ENCODE measurements around the gene EIF5A. TPM values are rescaled to one million over a fixed set of nuclear protein-coding genes. Genes with fewer than 3 reads are reported as not detected.
"Not testable (repeated sequence)": the region's sequence is repeated elsewhere in the genome, so short reads cannot be mapped to it uniquely, and the experiment has no call there.

Gene EIF5A
- polyA plus RNA-seq, 12 donors: 199 to 437 (median 272) TPM

GRCh38 chr17:7327501-7327900 is 20.1 kb downstream of the EIF5A start:
- no peak for DNase-seq

DNA sequence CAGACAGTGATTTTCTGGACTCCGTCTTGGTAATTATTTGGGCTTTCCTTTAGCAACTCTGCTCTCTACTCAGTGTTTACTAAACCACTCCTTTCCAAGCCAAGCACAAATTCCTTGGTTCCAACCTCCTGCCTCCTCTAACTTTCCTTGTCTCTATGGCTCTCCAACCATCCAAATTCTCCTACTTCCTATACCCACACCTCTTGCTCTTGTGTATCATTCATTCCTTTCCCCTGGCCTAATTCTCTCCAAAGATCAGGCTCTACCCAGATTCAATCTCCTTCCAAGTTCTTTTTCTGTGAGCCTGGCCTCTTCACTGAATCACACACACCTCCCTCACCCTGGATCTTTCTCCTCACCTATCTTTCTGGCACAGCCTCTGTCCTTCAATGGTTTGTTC is 20.6 kb downstream of the EIF5A start:
- DNase-seq: no peak

- no peak for DNase-seq
These were observed 21.5 kb downstream of the EIF5A start, which contains the start of gene NEURL4 for GRCh38 chr17:7328840-7329373. NEURL4 (minus strand) TSS chr17:7329335; CDS start chr17:7329312, 23 bp downstream.

GRCh38 chr17:7329374-7329996 is 22.1 kb downstream of the EIF5A start:
- DNase-seq: peak; percentile 99

GRCh38 chr17:7329997-7330637 is 22.7 kb downstream of the EIF5A start:
- peak; percentile 90 for DNase-seq

DNA sequence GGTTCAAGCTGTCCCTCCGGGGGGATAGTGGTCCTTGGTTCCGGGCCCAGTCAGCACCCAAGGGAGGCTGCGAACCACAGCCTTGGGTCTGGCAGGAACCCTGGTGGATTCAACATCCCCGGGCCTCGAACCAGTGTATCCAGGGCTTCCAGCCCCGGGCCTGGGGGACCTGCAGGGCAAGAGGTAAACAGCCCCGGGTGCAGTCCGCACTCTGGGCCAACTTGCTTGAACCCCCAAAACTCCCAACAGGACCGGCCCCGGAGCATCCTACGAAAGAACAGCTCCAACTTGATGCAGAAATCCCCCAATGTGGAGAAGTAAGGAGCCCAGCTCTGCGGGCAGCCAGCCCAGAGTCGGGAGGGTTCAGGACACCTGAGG is 23.2 kb downstream of the EIF5A start:
- DNase-seq: no peak

GRCh38 chr17:7332111-7332510 is 24.7 kb downstream of the EIF5A start:
- no peak for DNase-seq

GRCh38 chr17:7332600-7333069 is 25.2 kb downstream of the EIF5A start:
- not testable (repeated sequence) for DNase-seq

GRCh38 chr17:7334938-7335538 is 27.6 kb downstream of the EIF5A start:
- DNase-seq: no peak

GRCh38 chr17:7335765-7336164 is 28.3 kb downstream of the EIF5A start:
- not testable (repeated sequence) for DNase-seq

DNA sequence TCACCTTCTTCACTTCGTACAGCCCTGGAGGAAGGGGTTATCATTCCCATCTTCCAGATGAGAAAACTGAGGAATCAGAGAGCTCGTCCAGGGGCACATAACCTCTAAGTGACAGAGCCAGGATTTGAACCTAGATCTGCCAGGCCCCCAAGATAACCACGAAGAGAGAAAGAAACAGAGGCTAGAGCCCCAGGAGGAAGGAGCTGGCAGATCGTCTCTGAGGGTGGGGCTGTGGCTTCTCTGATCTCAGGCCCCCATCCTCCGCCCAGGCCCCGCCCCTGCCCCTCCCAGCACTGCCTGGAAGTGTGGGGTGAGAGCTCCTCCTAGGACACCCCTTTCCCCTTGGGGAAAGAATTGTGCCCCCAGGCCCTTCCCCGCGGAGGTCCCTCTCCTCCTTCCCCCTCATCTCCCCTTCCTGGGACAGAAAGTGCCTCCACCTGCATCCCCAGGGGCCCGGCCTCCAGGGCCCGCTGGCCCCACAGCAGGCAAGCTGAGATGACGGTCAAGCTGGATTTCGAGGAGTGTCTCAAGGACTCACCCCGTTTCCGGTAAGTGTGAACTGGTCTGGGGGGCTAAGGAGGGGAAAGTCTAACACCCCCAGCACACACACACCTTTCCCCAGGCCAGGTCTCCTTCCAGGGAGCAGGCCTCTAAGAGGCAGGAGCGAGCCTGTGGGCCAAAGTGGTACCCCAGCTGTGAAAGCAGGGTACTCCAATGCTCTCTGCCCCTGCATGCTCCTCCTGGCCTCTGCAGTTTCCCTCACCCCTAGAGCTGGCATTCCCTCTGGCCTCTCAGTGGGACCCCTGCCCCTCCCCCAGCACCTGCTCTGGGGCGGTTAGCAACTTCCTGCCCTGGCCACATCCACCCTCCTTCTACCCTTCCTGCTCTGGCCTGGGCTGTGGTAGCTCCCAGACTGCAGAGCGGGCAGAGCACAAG is 29.1 kb downstream of the EIF5A start, which contains the start of gene ACAP1:
TSS of gene ACAP1 (plus strand) at position 290 of the 936 bp plus-strand sequence. CDS start at position 496, 206 bp downstream.
- no peak for DNase-seq

- DNase-seq: not testable (repeated sequence)
These were observed 30.2 kb downstream of the EIF5A start for GRCh38 chr17:7337600-7337999.

GRCh38 chr17:7340179-7340578 is 32.8 kb downstream of the EIF5A start:
- DNase-seq: no peak

DNA sequence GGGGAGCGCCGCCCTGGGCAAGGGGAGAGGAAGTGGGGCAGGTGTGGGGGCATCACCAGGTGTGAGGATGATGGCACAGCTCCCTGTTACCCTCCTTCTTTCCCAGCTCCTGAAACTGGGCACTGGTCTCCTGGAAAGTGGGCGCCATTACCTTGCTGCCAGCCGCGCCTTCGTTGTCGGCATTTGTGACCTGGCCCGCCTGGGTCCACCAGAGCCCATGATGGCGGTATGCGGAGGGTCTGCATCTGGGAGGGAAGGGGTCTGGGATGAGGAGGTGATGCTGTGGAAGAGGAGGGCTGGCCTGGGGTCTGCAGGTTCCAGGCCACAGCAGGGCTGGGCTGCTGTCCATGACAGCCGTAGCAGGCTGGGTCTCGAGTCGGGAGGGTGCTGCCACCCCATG is 34.4 kb downstream of the EIF5A start:
- no peak for DNase-seq

DNA sequence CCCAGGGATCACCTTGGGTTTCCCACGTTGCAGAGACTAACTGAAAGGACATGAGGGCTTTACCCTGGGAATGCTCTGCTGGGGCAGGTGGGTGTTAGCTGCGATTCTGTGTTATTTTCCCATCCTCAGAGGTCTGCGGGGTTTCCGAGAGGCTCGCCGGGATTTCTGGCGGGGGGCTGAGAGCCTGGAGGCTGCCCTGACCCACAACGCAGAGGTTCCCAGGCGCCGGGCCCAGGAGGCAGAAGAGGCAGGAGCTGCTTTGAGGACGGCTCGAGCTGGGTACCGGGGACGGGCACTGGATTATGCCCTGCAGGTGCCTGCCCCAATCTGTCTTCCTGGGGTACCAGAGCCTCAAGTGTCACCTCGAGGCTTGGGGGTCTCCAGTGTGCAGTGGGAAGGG is 35.8 kb downstream of the EIF5A start:
- no peak for DNase-seq

GRCh38 chr17:7346761-7347614 is 39.6 kb downstream of the EIF5A start:
- no peak for DNase-seq

GRCh38 chr17:7347630-7348477 is 40.4 kb downstream of the EIF5A start:
- no peak for DNase-seq

DNA sequence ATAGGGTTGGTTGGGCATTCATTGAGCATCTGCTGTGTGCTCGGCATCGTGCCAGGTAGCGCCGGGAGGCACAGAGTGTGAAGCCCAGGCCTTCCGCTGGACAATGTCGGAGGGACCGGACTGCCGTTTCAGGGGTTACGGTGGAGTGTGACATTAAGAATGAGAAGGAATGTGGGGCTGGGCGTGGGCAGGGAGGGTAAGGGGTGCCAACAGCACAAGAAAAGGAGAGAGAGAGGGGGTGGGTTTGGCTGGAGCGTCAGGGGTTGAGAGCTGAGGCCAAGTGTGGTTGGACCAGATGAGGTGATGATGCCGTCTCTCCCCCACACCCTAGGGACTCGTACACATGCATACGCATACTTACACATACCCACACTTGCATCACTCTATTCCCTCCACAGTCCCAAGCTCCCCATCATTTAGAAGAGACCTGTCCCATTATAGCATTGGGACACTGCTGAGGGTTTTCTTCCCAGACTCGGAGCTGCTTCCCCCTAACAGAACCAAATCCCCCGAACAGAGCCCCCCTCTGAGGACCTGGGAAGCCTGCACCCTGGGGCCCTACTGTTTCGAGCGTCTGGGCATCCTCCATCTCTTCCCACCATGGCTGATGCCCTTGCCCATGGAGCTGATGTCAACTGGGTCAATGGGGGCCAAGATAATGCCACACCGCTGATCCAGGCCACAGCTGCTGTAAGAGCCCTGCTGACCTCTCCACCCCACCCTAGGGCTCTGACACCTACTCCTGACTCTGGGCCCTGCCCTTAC is 41.2 kb downstream of the EIF5A start:
- DNase-seq: no peak

Measured in muscle of arm (tissue), 12 donors.